Measurements from ENCODE around the gene KLF16.

The KLF16 gene

GRCh38 chr19:1854039-1854541, 9.3 kb downstream of the KLF16 start:
- no peak for DNase-seq

GRCh38 chr19:1853295-1854038, 9.9 kb downstream of the KLF16 start:
- peak; percentile 65 to 69 for DNase-seq

- DNase-seq, result no peak
Observed at GRCh38 chr19:1852581-1853128, 10.7 kb downstream of the KLF16 start.

GRCh38 chr19:1851654-1852580, 11.5 kb downstream of the KLF16 start:
- DNase-seq, result peak; percentile 59 to 64

- DNase-seq, result no peak
Observed at GRCh38 chr19:1850809-1851653, 12.3 kb downstream of the KLF16 start.

GRCh38 chr19:1849886-1850398, 13.4 kb downstream of the KLF16 start:
- no peak for DNase-seq

- DNase-seq, result no peak
Observed at GRCh38 chr19:1849132-1849474, 14.3 kb downstream of the KLF16 start.

- DNase-seq, result peak; percentile 98 to 99
Observed at GRCh38 chr19:1848399-1849131, 14.8 kb downstream of the KLF16 start, which contains the start of gene REXO1. Gene REXO1 (minus strand): TSS chr19:1848483. CDS start chr19:1848358, 125 bp downstream.

GRCh38 chr19:1847684-1848398, 15.5 kb downstream of the KLF16 start:
- DNase-seq, result no peak

- DNase-seq, result no peak
Observed at GRCh38 chr19:1847348-1847683, 16.1 kb downstream of the KLF16 start.

GRCh38 chr19:1846517-1847204, 16.7 kb downstream of the KLF16 start:
- no peak for DNase-seq

- DNase-seq, result no peak
Observed at GRCh38 chr19:1845642-1846041, 17.7 kb downstream of the KLF16 start.

GRCh38 chr19:1845125-1845515, 18.3 kb downstream of the KLF16 start:
- DNase-seq, result no peak

GRCh38 chr19:1844513-1845124, 18.8 kb downstream of the KLF16 start:
- DNase-seq, result no peak

- DNase-seq, result no peak
Observed at GRCh38 chr19:1843646-1844394, 19.6 kb downstream of the KLF16 start.

- DNase-seq, result no peak
Observed at GRCh38 chr19:1843116-1843515, 20.3 kb downstream of the KLF16 start.

GRCh38 chr19:1841209-1841924, 22.0 kb downstream of the KLF16 start:
- DNase-seq, result no peak

GRCh38 chr19:1840541-1841115, 22.8 kb downstream of the KLF16 start:
- no peak for DNase-seq
